Measurements from ENCODE around the gene HLA-DMA. TPM values are rescaled to one million over a fixed set of nuclear protein-coding genes. Genes with fewer than 3 reads are reported as not detected.

HLA-DMA gene
- total and polyA plus RNA-seq, 2 of the 4 experiments (the other 2 are of a cell fraction) = 2.3 to 8.3 TPM

- no peak for TF ChIP-seq RCOR1 (IDR thresholded peaks at IDR 0.05; ENCODE audit: insufficient replicate concordance, low read length)
- TF ChIP-seq MAFK (IDR thresholded peaks at IDR 0.05; ENCODE audit: low read depth, low read length) = no peak
Observed at GRCh38 chr6:32974541-32975308, 21.8 kb upstream of the HLA-DMA start (continued).

DNA sequence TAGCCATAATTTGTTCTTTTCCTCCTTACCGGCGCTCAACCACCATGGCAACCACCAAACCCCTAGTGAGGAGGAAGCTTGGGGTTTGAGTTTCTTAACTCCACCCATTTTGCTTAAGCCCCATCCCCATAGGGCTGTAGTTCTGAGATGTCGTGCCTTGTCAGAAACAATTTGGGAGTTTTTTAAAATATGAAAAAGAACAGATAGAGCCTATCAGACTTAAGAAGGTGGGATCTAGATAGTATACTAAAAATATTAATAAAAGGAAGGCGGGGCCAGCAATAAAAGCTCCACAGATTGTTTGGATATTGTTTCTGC lies 21.1 kb upstream of the HLA-DMA start:
- no peak overlapping the region for H2AFZ ChIP-seq (replicated peaks; ENCODE audit: low read length, poor library complexity)
- peaks cover 52% of the 10 kb centered on the region for H3K36me3 ChIP-seq (ENCODE audit: control insufficient read depth, insufficient read depth, low read length)
- no peak overlapping the region for H2BK120ac ChIP-seq (ENCODE audit: low read depth, low read length)
- peaks cover 9% of the 10 kb centered on the region for H3K9me1 ChIP-seq (ENCODE audit: insufficient read depth, low read length)
- no peak overlapping the region for H2BK20ac ChIP-seq (ENCODE audit: low read depth, low read length)
- dilution Hi-C loops (cut with HindIII; ENCODE audit: low sequenced_read_pairs, unreplicated experiment) = no loop called here
- no peak overlapping the region for H4K5ac ChIP-seq (ENCODE audit: low read depth, low read length)
- no peak overlapping the region for H3K4ac ChIP-seq (ENCODE audit: low read depth, low read length)
- no peak overlapping the region for H3K27ac ChIP-seq (ENCODE audit: insufficient read depth, low read length)
- H3K9ac ChIP-seq (ENCODE audit: low read depth, low read length) = peak overlapping the region; percentile 94
- in situ Hi-C loops (cut with MboI; ENCODE audit: low sequenced_read_pairs) = loop anchor here (5.0 to 25.0 kb wide), 2 partner anchors 82 to 787 kb away; partner anchors contain the start of genes AGER, AGPAT1, GPSM3 and PBX2
- H3K4me2 ChIP-seq (ENCODE audit: low read depth, low read length) = peak overlapping the region; percentile 92
- no CpG with 5 or more reads among the region's 4 CpGs for WGBS, 2 experiments (ENCODE audit: extremely low coverage in 2 of 2, insufficient read length in 1 of 2)
- H3K56ac ChIP-seq (ENCODE audit: extremely low read depth, insufficient read depth, low read length) = peak overlapping the region; percentile 64; the same call in 1 of the 2 replicates
- DNase-seq = peak; percentile 66
- H3K27me3 ChIP-seq (ENCODE audit: control insufficient read depth, insufficient read depth, low read length) = no peaks in the 10 kb centered on the region
- TF ChIP-seq MXI1 (IDR thresholded peaks at IDR 0.05; ENCODE audit: borderline replicate concordance, low read depth, low read length) (peak; percentile 61; the same call in 1 of the 2 replicates), MAZ (IDR thresholded peaks at IDR 0.05; ENCODE audit: borderline replicate concordance, low read depth, low read length) (no peak)
- H3K18ac ChIP-seq (ENCODE audit: low read depth, low read length) = no peak overlapping the region
- no TSS peak for BruUV-seq (replicated peaks)
- H4K20me1 ChIP-seq (ENCODE audit: insufficient read depth, low read length) = peaks cover 74% of the 10 kb centered on the region
- H2AK9ac ChIP-seq (replicated peaks; ENCODE audit: low read depth, low read length, poor library complexity) = no peak overlapping the region
- H3K4me3 ChIP-seq (ENCODE audit: insufficient read depth, low read depth, low read length) = peak overlapping the region; percentile 92
- H3K79me1 ChIP-seq (ENCODE audit: low read depth in 1 of 2, low read length in 2 of 2) = peaks cover 27 to 51% of the 10 kb centered on the region in 2 experiments
- H3K4me1 ChIP-seq (ENCODE audit: control insufficient read depth, insufficient read depth, low read length) = peaks cover 8% of the 10 kb centered on the region
- no peak overlapping the region for H2BK5ac ChIP-seq (ENCODE audit: low read depth, low read length, poor library complexity, severe bottlenecking)
- peak overlapping the region; percentile 94 for H3K23ac ChIP-seq (ENCODE audit: low read depth, low read length)
- ATAC-seq (ENCODE audit: low read depth) = no peak
- H3K14ac ChIP-seq (replicated peaks; ENCODE audit: low read depth, low read length) = peak overlapping the region; percentile 54; the same call in 1 of the 2 replicates
- no peak overlapping the region for H4K8ac ChIP-seq (ENCODE audit: low read depth in 2 of 2, low read length in 2 of 2)
- no peak overlapping the region for H4K91ac ChIP-seq (ENCODE audit: insufficient read depth, low read depth, low read length)
- intact Hi-C loops (cut with micrococcal nuclease) = loop anchor here (5.0 kb wide), 1 partner anchor 787 kb away; no protein-coding TSS in a partner anchor
- CTCF ChIA-PET = interaction anchor here (1.2 to 1.8 kb wide), 3 partner anchors 11 to 21 kb away, joined by 3 to 6 read pairs (median 4); partner anchors contain the start of gene HLA-DMA
- POLR2A ChIA-PET (ENCODE audit: unreplicated experiment) = interaction anchor here (0.5 to 1.7 kb wide), 4 partner anchors 10 to 69 kb away, joined by 3 to 13 read pairs (median 5); no protein-coding TSS in a partner anchor
- no peak overlapping the region for H2AK5ac ChIP-seq (ENCODE audit: low read depth, low read length)
- H3K9me3 ChIP-seq (ENCODE audit: control insufficient read depth, insufficient read depth, low read length) = no peaks in the 10 kb centered on the region
- no peak overlapping the region for H2BK15ac ChIP-seq (ENCODE audit: low read depth, low read length)
